Osteoblast (primary cell): ENCODE results near the gene HLA-DPA1. TPM values are rescaled to one million over a fixed set of nuclear protein-coding genes. Genes with fewer than 3 reads are reported as not detected.

ENCODE experiments used
- DNase-seq: peaks from one replicate; pipeline ENCODE4 v3.0.0; 2011; ENCODE audit warnings: low spot score, mixed read lengths; ENCODE audit not compliant: insufficient read length; ENCODE audit errors: missing footprints
- H2AFZ ChIP-seq: 2 replicates; pipeline ENCODE4 v1.6.0; 2011; ENCODE audit warnings: mild to moderate bottlenecking, low read length
- H3K27ac ChIP-seq: 2 replicates; pipeline ENCODE4 v1.5.1; 2011; ENCODE audit warnings: mild to moderate bottlenecking, low read depth, low read length, moderate library complexity
- H3K27me3 ChIP-seq: 2 replicates; pipeline ENCODE4 v1.6.0; 2012; ENCODE audit warnings: mild to moderate bottlenecking, control low read depth, inconsistent platforms, low read length, moderate library complexity; ENCODE audit not compliant: insufficient read depth
- H3K36me3 ChIP-seq: 2 replicates; pipeline ENCODE4 v1.5.1; 2011; ENCODE audit warnings: mild to moderate bottlenecking, low read length, control low read depth, moderate library complexity; ENCODE audit not compliant: insufficient read depth
- H3K4me1 ChIP-seq: 2 replicates; pipeline ENCODE4 v1.5.1; 2011; ENCODE audit warnings: mild to moderate bottlenecking, low read length, control low read depth, moderate library complexity; ENCODE audit not compliant: insufficient read depth
- H3K4me2 ChIP-seq: 2 replicates; pipeline ENCODE4 v1.6.0; 2011; ENCODE audit warnings: mild to moderate bottlenecking, low read length; ENCODE audit not compliant: insufficient read depth
- H3K4me3 ChIP-seq: fragments of 200-600 bp; sonication (generic); 3 replicates; pipeline ENCODE4 v1.5.1; 2012; ENCODE audit warnings: mild to moderate bottlenecking, low read length, inconsistent platforms; ENCODE audit not compliant: insufficient read depth
- H3K79me2 ChIP-seq: 2 replicates; pipeline ENCODE4 v1.6.0; 2012; ENCODE audit warnings: mild to moderate bottlenecking, low read length, control low read depth, inconsistent platforms; ENCODE audit not compliant: insufficient read depth
- H3K9me3 ChIP-seq: 2 replicates; pipeline ENCODE4 v1.5.1; 2011; ENCODE audit warnings: low read depth, low read length, control low read depth
- H4K20me1 ChIP-seq: 2 replicates; pipeline ENCODE4 v1.6.0; 2012; ENCODE audit warnings: mild to moderate bottlenecking, low read length, control low read depth; ENCODE audit not compliant: insufficient read depth
- CTCF ChIP-seq: IDR thresholded peaks from 2 replicates; pipeline ENCODE4 v1.5.1; 2011; ENCODE audit warnings: mild to moderate bottlenecking, low read depth, low read length, moderate library complexity; ENCODE audit errors: extremely low read depth
- total RNA-seq: library from RNA; depleted of rRNA; stranded (reverse); fragments of >200 nt; gene quantifications from 2 replicates; pipeline ENCODE4 v1.2.3, GENCODE V29; 2012

Gene HLA-DPA1
- total RNA-seq, 1 donor = 5.4 TPM

DNA sequence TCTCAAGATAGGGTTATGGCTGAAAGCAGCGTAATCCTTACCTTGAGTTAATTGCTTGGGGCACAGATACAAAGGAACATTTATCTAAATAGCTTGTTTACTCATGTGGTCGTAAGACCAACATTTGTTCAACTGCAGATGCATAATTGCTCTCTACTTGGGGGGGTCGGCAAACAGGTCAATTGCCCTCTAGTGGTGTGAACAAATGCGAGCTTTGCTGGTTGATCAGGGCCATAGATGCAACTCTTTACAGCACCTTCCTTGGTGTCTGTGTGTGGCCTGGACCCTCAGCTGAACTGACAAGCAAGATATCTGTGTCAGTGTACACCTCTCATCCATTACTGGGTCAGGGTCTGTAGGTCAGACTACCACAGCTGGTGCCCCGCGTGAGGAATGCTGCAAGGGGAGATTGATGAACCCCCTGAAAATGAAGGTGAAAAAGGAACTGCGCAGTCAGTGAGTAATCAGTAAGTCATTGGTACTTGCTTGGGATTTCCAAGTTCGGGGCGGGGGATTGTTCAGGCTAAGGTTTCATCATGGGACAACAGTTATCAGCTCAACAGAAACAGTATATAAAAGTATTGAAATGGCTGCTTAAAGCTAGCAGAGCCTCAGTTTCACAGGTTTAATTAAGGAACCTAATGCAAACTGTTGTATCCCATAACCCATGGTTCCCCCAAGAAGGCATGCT, 24.0 kb downstream of the HLA-DPA1 start:
- peak; percentile 22 for TF ChIP-seq CTCF
- H4K20me1 ChIP-seq = no peaks in the 10 kb centered on the region
- H3K36me3 ChIP-seq = no peaks in the 10 kb centered on the region
- no peak overlapping the region for H3K4me3 ChIP-seq
- no peak overlapping the region for H2AFZ ChIP-seq
- H3K27ac ChIP-seq = no peak overlapping the region
- H3K9me3 ChIP-seq = no peaks in the 10 kb centered on the region
- no peak overlapping the region for H3K4me2 ChIP-seq
- H3K4me1 ChIP-seq = no peaks in the 10 kb centered on the region
- H3K27me3 ChIP-seq = peaks cover 38% of the 10 kb centered on the region
- no peaks in the 10 kb centered on the region for H3K79me2 ChIP-seq
- no peak for DNase-seq

DNA sequence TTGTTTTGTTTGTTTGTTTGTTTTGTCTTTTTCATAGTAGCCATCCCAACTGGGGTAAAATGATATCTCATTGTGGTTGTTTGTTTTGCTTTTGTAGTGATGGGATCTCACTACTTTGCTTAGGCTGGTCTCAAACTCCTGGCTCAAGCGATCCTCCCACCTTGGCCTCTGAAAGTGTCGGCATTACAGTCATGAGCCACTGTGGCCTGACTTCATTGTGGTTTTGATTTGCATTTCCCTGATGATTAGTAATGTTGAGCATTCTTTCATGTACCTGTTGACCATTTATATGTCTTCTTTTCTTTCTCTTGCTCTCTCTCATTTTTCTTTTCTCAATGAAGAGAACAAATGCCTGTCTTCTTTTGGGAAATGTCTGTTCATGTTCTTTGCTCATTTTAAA, 33.3 kb downstream of the HLA-DPA1 start:
- DNase-seq = no peak
- H4K20me1 ChIP-seq = no peaks in the 10 kb centered on the region
- no peak overlapping the region for H2AFZ ChIP-seq
- H3K4me2 ChIP-seq = no peak overlapping the region
- H3K79me2 ChIP-seq = no peaks in the 10 kb centered on the region
- no peaks in the 10 kb centered on the region for H3K36me3 ChIP-seq
- H3K27ac ChIP-seq = no peak overlapping the region
- peaks cover 14% of the 10 kb centered on the region for H3K27me3 ChIP-seq
- no peaks in the 10 kb centered on the region for H3K9me3 ChIP-seq
- H3K4me1 ChIP-seq = no peaks in the 10 kb centered on the region
- H3K4me3 ChIP-seq = no peak overlapping the region
- no peak for TF ChIP-seq CTCF

GRCh38 chr6:33036535-33036934, 36.9 kb downstream of the HLA-DPA1 start:
- no peak overlapping the region for H3K4me2 ChIP-seq
- TF ChIP-seq CTCF = no peak
- no peak overlapping the region for H2AFZ ChIP-seq
- no peaks in the 10 kb centered on the region for H3K4me1 ChIP-seq
- no peak for DNase-seq
- no peak overlapping the region for H3K4me3 ChIP-seq
- no peaks in the 10 kb centered on the region for H3K36me3 ChIP-seq
- H3K27me3 ChIP-seq = peaks cover 35% of the 10 kb centered on the region
- H3K27ac ChIP-seq = no peak overlapping the region
- H4K20me1 ChIP-seq = no peaks in the 10 kb centered on the region
- H3K9me3 ChIP-seq = no peaks in the 10 kb centered on the region
- H3K79me2 ChIP-seq = no peaks in the 10 kb centered on the region

GRCh38 chr6:33034554-33034953, 38.9 kb downstream of the HLA-DPA1 start:
- Histone ChIP-seq H2AFZ (no peak overlapping the region), H3K27ac (no peak overlapping the region), H3K79me2 (no peaks in the 10 kb centered on the region), H3K4me3 (no peak overlapping the region), H3K27me3 (peaks cover 49% of the 10 kb centered on the region), H4K20me1 (no peaks in the 10 kb centered on the region), H3K36me3 (no peaks in the 10 kb centered on the region), H3K4me1 (no peaks in the 10 kb centered on the region), H3K9me3 (no peaks in the 10 kb centered on the region), H3K4me2 (no peak overlapping the region)
- TF ChIP-seq CTCF = no peak
- no peak for DNase-seq
